CD1c-positive myeloid dendritic cell (primary cell): ENCODE results near the gene HSD11B1.

ENCODE experiments used
- DNase-seq: peaks from one replicate; pipeline ENCODE4 v3.0.0-alpha.2; 2016; ENCODE audit errors: extremely low spot score

HSD11B1 gene

DNA sequence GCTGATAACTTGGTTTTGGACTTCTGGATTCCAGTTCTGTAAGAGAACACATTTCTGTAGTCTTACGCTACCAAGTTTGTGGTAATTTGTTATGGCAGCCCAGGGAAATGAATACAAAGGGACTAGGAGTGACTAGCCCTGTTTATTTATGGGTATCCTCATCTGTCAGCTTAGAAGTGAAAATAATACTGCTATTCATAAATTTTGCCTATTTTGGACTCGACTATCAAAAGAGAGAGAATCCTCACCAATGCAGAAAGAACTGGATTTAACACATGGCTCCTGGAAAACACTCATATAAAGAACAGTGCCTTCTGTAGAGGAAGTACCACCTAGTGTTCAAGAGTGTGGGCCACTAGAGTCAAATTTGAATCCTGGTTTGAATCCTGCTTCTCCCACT is 22.6 kb downstream of the HSD11B1 start:
- DNase-seq: no peak

DNA sequence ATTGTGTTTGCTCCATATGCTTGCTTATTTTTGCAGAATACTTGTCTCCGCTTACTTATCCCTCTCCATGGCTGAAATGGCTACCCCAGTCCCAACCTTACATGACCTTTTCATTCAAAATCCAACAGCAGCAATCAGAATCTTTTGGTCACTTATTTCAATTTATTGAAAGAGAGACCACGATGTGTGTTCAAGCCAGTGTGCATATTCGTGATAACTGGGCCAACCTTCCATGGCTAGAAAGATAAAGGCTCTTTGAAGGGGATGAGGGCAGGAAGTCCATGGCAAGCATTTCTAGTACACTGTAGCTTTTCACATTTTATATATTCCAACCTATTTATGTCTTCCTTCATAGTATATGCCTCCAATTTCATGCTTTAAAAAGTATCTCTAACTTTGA is 23.1 kb downstream of the HSD11B1 start:
- DNase-seq: no peak

DNA sequence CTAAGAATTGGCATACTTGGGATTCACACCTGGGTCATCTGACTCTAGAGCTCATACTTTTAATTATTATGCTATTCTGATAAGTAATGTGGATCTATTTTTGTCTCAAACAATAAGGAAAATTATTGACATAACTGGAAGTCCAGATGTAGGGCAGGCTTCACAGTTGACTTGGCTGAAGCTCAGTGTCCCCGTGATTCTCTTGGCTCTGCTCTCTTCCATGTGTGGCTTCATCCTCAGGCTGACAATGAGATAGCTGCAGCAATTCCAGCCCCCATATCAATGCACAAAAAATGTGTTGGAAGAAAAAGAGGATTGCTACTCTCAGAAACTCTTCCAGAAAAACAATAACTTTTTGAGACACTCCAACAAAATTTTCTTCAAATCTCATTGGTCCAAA is 23.8 kb downstream of the HSD11B1 start:
- DNase-seq: no peak

DNA sequence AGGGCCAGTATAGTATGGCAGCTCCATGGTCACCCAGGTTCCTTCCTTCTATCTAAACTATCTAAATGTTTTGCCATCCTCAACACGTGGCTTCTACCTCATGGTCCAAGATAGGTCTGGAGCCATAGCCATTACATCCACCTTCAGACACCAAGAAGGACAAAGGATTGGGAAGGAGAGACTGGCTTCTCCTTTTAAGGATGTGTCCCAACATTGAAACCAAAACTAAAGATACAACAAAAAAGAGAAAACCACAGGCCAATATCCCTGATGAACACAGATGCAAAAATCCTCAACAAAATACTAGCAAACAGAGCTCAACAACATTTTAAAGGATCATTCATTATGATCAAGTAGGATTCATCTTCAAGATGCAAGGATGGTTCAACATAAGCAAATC is 24.8 kb downstream of the HSD11B1 start:
- DNase-seq: no peak

DNA sequence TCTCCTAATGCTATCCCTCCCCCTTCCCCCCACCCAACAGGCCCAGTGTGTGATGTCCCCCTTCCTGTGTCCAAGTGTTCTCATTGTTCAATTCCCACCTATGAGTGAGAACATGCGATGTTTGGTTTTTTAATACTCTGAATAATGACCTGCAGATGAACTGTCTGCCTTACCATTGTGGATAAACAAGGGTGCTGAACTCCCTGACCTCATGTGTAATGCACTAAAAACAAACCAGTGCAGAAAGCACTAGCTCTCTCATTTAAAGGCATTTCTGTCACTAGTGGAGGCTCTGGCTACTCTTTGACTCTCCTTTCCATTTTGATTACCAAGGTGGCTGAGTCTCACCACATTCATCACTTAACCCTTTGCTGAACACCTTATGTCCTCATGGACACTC is 28.1 kb downstream of the HSD11B1 start:
- no peak for DNase-seq

DNA sequence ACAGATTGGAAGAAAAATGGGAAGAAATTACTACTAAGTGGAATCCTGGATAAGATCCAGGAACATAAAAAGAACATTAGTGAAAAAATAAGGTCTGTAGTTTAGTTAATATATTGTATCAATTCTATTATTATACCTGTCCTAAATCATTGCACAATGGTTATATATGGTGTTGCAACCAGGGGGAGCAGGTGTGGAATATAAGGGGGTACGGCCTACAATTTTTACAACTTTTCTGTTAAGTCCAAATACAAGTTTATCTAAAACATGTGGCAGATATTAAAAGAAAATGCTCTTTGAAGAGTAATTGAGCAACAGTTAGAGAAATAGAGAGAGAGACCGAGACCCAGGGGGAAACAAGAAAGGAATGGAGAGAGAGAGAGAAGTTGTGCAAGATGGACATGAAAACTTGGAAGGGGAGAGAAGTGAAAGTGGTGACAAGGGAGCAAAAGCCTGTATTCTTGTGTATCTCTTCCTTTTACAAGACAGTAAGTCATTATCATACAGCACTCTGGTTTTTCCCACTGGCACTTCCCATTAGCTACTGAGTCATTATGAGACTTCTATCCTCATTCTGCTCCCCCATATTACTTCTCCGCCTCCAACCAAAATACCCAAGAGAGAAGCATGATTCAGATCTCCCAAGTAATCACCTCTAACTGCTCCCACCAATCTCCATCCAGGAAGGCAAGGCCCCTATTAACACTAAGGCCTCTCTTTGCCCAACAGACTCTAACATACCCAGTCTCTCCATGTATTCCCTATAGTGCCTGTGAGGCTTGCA is 29.0 kb downstream of the HSD11B1 start:
- peak; percentile 89 for DNase-seq

DNA sequence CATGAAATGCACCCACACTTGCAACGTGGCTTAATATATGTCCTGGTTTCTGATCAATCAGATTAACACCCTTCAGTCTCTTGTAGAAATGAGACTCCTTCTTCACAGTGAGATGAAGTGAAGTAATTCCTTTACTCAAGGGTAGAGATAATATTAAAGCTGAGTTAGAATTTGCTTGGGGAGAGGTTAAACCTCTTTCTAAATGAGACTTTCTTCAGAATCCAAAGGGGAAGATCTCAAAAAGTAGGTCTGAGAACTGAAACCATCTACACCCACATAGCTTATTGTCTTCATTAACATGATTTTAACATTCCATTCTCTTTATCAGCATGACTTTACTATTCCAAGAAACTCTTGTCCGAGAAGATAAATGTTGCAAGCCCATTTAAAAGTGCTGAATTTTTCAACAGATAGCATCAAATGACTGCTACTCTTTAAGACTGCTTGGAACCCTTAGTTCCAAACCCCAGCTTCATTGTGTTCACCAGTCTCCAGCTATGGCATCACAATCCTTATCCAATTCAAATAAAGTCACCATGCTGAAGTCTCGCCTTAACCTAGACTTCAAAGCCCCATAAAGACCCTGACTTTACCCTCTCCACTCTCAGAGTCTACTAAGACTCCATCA is 32.0 kb downstream of the HSD11B1 start:
- DNase-seq: peak; percentile 75

DNA sequence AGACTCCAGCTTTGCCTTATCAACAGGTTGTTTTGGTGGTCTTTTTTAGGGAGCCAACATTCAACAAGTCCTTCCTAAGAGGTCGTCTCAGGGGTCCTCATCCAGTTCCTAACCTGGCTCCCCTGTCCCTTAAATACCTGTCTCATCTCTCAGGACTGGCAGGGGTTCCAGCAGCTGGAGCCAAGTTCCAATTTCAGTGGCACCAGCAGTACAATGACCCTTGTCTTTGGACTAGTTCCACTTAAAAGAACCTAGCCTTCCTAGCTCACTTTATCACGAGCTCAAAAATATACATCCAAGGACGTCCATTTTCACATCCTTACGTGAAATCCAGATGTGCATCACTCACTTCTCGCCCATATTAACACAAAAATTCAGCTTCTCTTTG is 32.5 kb downstream of the HSD11B1 start:
- no peak for DNase-seq

DNA sequence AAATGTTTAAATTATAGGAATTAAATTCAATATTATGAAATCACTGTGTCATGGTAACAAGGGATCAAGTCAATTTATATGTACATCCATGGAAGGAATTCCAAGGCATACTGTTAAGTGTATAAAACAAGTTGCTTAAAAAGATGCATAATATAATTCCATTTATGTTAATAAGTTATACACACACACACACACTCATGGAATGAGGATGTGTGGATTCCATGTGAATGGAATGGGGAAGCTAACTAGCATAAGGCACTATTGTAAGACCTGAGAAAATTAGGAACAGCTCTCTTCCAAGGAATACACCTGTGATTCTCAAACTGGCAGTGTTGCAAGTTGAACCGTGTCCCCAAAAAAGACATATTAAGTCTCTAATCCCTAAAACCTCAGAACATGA is 33.6 kb downstream of the HSD11B1 start:
- peak; percentile 46 for DNase-seq

DNA sequence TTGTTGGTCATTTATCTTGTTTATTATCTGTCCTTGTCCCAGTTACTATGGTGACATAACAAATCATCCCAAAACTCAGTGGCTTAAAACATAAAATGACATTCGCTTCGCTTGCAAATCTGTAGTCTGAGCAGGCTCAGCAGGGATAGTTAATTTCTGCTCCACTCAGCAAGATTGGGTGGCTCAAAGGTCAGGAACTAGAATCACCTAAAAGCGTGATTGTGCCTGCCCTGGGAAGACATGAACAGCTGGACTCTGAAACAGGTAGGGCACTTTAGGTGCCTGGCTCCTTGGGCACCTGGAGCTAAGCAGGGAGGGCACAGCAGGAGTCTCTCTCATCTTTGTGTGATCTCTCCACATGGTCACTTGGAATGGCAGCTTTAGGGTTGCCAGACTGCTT is 36.5 kb downstream of the HSD11B1 start:
- no peak for DNase-seq

DNA sequence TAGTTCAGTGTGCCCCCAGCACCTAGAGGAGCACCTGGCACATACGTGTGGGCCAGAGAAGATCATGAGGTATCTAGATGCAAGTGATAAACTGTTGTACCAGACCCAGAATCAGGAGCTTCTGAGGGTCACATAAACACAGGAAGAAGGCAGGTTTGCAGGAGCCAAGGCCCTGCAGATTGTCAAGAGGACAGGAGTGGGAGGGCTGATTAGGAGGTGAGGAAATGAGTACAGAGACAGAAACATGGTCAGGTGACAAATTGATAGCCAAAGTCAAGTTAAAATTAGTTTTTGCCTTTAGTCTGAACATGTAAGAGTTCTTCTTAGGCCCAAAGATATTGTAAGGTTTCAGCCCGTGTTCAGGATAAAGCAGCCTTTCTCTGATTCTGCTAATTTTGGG is 37.2 kb downstream of the HSD11B1 start:
- DNase-seq: no peak

DNA sequence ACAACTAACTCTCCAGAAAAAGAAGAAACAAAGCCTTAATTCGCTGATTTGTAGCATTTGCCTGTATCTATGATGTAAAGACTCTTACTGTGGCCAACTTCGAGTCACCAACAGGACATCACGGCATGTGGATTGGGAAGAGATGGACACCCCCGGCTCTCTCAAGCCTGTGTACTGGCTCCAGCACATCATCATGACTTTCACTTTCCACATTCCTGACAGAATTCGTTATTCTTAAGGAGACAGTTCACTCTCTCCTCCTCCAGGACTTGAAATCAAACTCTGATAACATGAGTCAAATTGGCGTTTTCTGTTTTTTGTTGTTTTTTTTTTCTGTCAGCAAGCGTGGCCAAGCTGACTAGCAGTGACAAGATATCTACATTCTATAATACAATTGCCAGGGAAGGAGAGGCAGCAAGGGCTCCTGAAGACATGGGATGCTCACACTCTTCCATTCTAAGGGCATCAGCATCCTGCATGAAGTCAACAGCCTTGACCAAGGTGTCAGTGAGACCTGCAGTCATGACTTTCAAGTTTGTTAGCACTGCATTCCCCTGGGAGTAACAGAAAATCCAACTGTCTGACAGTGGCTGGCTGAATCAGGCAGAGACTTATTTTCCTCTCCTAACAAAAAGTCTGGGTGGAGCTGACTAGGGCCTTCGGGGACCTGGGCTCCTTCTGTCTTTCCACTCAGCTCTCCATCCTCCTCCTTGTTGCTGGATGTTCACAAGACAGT is 37.9 kb downstream of the HSD11B1 start:
- no peak for DNase-seq

DNA sequence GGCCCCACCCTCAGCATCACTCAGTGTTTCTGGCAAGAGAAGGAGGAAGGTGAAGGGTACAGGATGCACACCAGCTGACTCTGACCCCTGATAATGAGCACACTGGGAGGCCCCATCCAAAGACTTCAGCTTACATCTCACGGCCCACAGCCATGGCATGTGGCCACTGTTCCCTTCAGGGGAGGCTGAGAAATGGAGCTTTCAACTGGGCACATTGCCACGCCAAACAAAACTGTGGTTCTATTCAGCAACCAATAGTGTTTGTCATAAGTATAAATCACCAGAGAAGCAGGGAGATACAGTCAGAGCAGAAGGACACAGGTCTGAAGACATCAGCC is 38.5 kb downstream of the HSD11B1 start:
- no peak for DNase-seq

DNA sequence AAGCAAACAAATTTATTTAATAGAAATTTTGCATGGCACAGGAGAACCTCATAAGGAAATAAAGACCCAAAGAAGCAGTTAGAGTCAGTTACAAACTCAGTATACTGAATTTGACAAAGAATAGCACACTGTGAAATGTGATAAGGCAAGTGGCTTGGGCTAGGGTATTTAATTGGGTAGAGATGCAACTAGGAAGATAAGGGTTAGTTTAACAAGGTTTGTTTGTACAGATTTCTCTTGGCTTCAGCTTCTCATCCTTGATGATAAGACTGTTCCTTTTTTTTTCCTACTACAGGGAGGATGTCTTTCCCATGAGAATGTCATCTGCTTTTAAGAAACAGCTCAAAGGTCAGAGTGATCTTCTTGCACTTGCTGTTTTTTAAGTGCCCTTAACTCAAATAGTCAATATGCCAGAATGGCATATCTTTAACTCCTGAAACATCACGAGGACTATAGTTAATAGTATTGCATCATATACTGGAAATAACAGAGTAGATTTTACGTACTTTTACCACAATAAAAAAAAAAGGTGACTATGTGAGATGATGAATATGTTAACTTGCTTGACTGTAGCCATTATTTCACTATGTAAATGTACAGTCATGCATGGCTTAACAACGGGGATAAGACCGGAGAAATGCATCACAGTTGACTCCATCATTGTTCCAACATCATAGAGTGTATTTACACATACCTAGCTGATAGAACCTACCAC is 42.0 kb downstream of the HSD11B1 start:
- DNase-seq: no peak

DNA sequence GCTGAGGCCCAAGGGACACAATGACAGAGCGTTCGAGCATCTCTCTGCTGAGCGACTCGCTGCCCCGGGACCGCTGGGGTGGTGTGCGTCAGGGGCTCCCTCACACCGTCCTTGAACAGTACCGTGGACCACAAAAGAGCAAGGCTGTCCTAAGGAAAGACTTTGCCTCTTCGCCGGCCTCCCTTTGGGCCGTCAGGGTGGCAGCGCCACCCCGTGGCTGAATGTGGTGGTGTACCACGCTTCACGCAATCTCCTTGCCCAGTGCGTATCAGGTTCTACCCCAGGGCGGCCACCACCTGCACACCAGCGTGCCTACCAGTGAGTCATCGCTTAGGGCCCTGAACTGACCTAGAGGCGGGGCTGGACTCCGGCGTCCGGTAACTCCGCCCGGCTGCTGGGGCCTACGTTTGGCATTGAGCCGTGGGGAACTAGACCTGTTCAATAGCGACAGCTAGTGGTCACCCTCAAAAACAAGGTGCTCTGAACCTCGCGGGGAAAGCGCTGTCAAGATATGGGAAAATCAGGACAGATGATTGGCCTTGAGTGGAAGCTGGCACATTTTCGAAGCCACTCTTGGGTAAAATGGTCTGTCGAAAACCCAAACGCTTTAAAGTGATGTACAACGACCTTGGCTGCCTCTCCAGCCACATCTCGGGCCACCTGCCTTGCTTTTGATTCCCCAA is 43.1 kb downstream of the HSD11B1 start:
- peak; percentile 94 for DNase-seq

DNA sequence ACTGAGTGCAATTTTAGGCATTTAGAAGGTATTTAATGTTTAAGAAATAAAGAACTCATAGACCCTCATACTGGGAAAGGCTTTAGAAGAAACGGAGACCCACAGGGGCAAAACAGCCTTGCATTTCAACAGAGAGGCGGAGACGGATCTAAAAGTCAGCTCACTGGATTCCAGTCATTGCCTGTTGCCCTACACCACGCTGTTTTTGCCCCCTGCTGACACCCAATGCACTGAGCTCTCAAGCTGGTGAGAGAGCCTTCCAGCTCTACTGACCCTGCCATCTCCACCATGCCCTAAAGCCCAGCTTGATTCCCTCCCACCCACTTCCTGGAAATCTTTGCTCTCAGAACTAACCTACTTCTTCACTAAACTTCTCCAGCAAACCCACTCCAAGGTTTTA is 44.0 kb downstream of the HSD11B1 start:
- peak; percentile 29 for DNase-seq

DNA sequence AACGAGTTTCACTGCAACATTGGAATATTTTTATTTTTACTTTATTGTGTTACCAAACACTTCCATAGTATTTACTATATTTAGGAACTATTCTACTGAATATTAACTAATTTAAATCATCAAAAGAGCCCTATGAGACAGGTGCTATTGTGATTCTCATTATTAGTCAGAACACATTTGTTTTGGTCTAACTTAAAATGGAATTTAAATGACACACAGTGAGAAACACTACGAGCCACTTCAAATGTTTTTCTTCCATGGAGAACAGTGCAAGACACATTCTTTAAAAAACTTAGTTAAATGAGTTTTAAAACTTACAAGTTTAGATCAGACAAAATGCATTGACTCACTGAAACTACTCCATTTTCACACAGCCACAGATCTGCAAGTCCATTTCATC is 44.6 kb downstream of the HSD11B1 start:
- no peak for DNase-seq

DNA sequence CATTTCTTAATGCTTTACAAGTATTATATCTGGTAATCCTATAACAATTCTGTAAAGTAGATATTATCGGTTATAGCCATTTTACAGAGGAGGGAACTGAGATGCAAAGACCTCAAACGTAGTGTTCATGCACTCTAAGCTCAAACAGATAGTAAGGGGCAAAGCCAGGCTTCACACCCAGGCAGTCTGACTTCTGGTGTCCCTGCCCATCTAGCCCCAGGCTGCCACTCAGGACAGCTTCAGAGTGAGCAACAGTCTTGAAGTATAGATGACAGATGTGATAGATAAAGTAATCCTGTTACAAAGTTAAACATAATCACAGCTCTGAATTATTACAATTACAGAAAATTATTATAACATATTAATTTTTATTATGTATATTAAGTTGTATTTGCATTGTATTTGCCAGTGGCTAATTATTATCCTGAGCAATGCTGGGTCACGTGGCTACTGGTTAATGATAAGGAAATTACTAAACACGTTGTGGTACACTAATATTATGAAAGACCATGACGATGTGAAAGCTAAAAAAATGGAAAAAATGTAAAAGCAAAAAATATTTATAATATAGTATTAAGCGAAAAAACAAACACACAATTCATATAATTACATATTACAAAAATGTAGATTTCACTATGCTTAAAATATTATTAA is 45.2 kb downstream of the HSD11B1 start:
- no peak for DNase-seq

DNA sequence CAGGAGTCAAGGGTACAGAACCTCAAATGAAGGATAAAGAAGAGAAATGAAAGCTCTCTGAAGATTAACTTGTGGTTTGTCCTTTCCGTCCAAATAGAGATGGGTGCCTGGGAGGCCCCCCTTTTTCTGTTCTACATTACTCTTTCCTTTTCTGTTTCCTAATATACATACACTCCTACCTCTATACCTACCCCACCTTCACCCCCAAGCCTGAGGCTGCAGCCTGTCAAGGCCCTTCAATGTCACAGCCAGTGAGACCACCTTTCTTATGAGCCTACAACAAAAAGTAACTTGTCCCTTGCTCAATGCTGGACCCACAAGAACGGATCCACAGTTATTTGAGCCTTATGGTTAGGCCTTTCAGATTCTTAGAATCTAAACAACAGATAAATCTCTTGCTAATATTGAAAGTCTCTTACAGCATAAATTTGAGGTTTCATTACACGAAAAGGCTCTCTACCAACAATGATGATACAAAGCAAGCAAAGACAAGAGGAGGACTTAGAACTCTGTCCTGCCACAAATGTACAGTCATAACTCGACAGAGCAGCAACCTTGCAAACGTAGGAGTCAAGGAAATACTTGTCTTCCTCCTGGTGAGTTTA is 47.1 kb downstream of the HSD11B1 start:
- DNase-seq: peak; percentile 51

DNA sequence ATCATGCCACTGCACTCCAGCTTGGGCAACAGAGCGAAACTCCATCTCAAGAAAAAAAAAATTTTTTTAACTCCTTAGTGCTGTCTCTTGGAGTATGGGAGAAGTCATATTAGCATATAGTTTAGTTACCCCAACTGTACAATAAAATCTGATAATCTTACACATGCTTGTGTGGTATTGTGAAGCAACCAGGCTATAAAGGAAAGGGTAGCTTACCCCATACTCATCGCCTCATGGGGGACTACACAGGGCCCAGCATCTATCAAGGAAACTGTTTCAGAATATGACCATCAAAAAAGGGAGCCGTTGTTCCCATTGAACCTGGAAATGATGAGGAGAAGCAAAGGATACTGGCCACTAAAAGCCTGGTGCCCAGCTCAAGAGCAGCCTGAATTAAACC is 48.2 kb downstream of the HSD11B1 start:
- DNase-seq: no peak

DNA sequence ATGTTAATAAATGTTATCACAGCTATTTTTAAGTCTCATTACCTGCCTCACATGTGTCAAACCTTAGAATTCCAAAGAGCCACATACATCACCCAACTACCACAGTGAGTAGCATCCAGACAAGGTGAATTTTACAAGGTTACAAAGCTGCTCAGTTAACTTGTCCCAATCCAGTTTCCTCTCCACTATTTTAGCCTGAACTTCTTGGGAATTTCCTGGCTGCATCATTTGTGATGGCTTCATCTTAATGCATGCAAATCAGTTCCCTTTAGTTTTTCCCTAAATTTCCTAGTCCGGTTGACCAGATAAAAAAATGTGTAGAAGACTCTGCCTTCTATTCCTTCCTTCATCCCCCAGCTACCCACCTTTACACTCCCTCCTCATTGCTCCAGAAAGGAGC is 50.6 kb downstream of the HSD11B1 start:
- no peak for DNase-seq
